Neural cell (in vitro differentiated cells): ENCODE measurements around the gene CHCHD1.

ENCODE experiments used
- TAF1 ChIP-seq: IDR thresholded peaks from 2 replicates; pipeline ENCODE4 v1.6.1; 2012; ENCODE audit warnings: low read depth
- TF ChIP-seq, protein P1 (sequence below): fragments of 450-650 bp; IDR thresholded peaks from 2 replicates; pipeline ENCODE4 v1.5.1; 2014; ENCODE audit warnings: antibody characterized with exemption, mild to moderate bottlenecking, moderate library complexity; ENCODE audit not compliant: poor library complexity, severe bottlenecking

DNA sequence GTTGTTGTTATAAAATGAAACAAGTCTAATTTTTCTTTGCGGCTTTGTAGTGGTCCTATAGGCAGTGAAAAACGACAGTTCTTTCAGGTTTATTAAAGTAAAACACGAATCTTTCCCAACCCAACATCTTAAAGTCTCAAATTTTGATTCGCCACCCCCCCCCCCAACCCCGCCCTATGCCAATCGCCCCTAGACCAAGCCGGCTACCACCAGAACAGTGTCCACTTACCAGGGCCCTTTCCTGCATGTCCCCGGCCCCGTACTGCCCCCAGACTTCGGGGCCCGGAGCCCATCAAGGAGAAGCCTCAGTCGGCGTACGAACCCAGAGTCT lies 335 bp upstream of the CHCHD1 start:
- TF ChIP-seq, protein P1, sequence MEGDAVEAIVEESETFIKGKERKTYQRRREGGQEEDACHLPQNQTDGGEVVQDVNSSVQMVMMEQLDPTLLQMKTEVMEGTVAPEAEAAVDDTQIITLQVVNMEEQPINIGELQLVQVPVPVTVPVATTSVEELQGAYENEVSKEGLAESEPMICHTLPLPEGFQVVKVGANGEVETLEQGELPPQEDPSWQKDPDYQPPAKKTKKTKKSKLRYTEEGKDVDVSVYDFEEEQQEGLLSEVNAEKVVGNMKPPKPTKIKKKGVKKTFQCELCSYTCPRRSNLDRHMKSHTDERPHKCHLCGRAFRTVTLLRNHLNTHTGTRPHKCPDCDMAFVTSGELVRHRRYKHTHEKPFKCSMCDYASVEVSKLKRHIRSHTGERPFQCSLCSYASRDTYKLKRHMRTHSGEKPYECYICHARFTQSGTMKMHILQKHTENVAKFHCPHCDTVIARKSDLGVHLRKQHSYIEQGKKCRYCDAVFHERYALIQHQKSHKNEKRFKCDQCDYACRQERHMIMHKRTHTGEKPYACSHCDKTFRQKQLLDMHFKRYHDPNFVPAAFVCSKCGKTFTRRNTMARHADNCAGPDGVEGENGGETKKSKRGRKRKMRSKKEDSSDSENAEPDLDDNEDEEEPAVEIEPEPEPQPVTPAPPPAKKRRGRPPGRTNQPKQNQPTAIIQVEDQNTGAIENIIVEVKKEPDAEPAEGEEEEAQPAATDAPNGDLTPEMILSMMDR, result no peak
- no peak for TF ChIP-seq TAF1
